GM12875 (cell line): Measurements from ENCODE around the gene MAP1B.

Experiments
- H3K4me3 ChIP-seq: one replicate; pipeline ENCODE4 v1.5.1; 2011; ENCODE audit warnings: low read depth, low read length, control low read depth
- TF ChIP-seq, protein P1 (sequence below): IDR thresholded peaks from 2 replicates; pipeline ENCODE4 v1.5.1; 2011; ENCODE audit warnings: low read depth, mild to moderate bottlenecking, control low read depth, inconsistent platforms, low read length, moderate library complexity, borderline replicate concordance; ENCODE audit not compliant: insufficient read depth

MAP1B gene

DNA sequence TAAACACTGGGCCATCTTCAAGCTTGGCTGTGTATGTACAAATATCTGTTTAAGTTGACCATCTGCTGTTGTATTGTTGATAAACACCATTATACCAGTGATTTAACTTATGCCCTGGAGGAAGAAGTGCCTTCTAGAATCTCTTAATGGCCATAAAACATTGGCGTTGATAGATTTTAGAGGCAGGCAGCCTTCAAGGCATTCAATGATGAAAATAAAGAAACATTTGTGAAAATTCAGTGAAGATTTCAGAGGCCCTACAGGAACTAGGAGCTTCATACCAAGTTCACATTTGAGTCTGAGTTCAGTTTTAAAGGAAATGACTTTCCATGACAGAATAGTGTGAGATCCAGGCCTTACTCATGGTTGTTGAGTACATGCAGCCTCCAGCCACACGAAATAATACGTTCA, 52.2 kb downstream of the MAP1B start:
- TF ChIP-seq, protein P1, sequence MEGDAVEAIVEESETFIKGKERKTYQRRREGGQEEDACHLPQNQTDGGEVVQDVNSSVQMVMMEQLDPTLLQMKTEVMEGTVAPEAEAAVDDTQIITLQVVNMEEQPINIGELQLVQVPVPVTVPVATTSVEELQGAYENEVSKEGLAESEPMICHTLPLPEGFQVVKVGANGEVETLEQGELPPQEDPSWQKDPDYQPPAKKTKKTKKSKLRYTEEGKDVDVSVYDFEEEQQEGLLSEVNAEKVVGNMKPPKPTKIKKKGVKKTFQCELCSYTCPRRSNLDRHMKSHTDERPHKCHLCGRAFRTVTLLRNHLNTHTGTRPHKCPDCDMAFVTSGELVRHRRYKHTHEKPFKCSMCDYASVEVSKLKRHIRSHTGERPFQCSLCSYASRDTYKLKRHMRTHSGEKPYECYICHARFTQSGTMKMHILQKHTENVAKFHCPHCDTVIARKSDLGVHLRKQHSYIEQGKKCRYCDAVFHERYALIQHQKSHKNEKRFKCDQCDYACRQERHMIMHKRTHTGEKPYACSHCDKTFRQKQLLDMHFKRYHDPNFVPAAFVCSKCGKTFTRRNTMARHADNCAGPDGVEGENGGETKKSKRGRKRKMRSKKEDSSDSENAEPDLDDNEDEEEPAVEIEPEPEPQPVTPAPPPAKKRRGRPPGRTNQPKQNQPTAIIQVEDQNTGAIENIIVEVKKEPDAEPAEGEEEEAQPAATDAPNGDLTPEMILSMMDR = no peak
- no peak overlapping the region for H3K4me3 ChIP-seq

DNA sequence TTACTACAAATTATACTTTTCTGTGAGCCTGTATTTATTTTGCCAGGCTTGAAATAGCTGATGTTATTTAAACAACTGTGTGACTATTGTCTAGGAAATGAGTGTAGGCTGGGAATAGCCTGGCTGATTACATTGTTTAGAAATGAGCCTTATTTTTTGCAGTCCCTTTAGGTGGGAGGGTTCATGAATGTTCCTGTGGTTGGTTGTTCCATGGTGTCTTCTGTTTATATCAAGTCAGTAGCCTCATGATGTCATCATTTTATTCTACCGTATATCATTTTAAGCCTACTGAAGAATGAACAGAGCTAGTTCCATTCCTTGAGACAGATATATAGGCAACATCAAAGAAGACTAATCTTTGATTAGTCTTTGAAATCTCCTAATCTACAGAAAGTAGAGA, 53.1 kb downstream of the MAP1B start:
- H3K4me3 ChIP-seq = no peak overlapping the region
- TF ChIP-seq, protein P1 = no peak

GRCh38 chr5:72160959-72161358, 53.7 kb downstream of the MAP1B start:
- no peak overlapping the region for H3K4me3 ChIP-seq
- TF ChIP-seq, protein P1 = no peak

- TF ChIP-seq, protein P1 = no peak
- H3K4me3 ChIP-seq = no peak overlapping the region
Observed at GRCh38 chr5:72161951-72162350, 54.7 kb downstream of the MAP1B start.

GRCh38 chr5:72163349-72163983, 56.2 kb downstream of the MAP1B start:
- no peak overlapping the region for H3K4me3 ChIP-seq
- TF ChIP-seq, protein P1 = no peak

- H3K4me3 ChIP-seq = no peak overlapping the region
- TF ChIP-seq, protein P1 = no peak
Observed at GRCh38 chr5:72166070-72166979, 59.0 kb downstream of the MAP1B start.
